Kidney epithelial cell (primary cell): ENCODE data around the gene RIMBP2. TPM values are rescaled to one million over a fixed set of nuclear protein-coding genes. Genes with fewer than 3 reads are reported as not detected.

Experiments used
- DNase-seq: peaks from one replicate; pipeline ENCODE4 v3.0.0-alpha.2; 2010; ENCODE audit warnings: low read depth
- H3K27me3 ChIP-seq: 2 replicates; pipeline ENCODE4 v1.6.0; 2011; ENCODE audit warnings: low read length; ENCODE audit not compliant: control insufficient read depth, insufficient read depth
- H3K36me3 ChIP-seq: 2 replicates; pipeline ENCODE4 v1.5.1; 2011; ENCODE audit warnings: low read length; ENCODE audit not compliant: control insufficient read depth, insufficient read depth
- H3K4me3 ChIP-seq: 2 replicates; pipeline ENCODE4 v1.5.1; 2011; ENCODE audit warnings: low read depth, mild to moderate bottlenecking, control low read depth, low read length
- CTCF ChIP-seq: IDR thresholded peaks from 2 replicates; pipeline ENCODE4 v1.5.1; 2011; ENCODE audit warnings: mild to moderate bottlenecking, moderate library complexity, low read length, control low read depth, inconsistent platforms; ENCODE audit not compliant: insufficient read depth, poor library complexity, severe bottlenecking
- total RNA-seq: library from RNA; depleted of rRNA; stranded (reverse); fragments of >200 nt; gene quantifications from 2 replicates; pipeline ENCODE4 v1.2.3, GENCODE V29; 2015

The RIMBP2 gene
- total RNA-seq, 1 donor from 2014 or later: 0.50 TPM

- Histone ChIP-seq H3K4me3 (no peak overlapping the region), H3K36me3 (no peaks in the 10 kb centered on the region), H3K27me3 (no peaks in the 10 kb centered on the region)
- DNase-seq: no peak
- TF ChIP-seq CTCF: no peak
Observed at GRCh38 chr12:130523863-130524614, 192.1 kb downstream of the RIMBP2 start.

- no peak for TF ChIP-seq CTCF
- no peaks in the 10 kb centered on the region for H3K36me3 ChIP-seq
- no peak for DNase-seq
Observed at GRCh38 chr12:130523208-130523607, 192.9 kb downstream of the RIMBP2 start.

GRCh38 chr12:130522244-130522834, 193.8 kb downstream of the RIMBP2 start:
- Histone ChIP-seq H3K36me3 (no peaks in the 10 kb centered on the region), H3K27me3 (no peaks in the 10 kb centered on the region)

More at GRCh38 chr12:130523208-130523607, 192.9 kb downstream of the RIMBP2 start:
- Histone ChIP-seq H3K27me3 (no peaks in the 10 kb centered on the region), H3K4me3 (no peak overlapping the region)

GRCh38 chr12:130521375-130522124, 194.5 kb downstream of the RIMBP2 start:
- Histone ChIP-seq H3K36me3 (no peaks in the 10 kb centered on the region), H3K27me3 (no peaks in the 10 kb centered on the region), H3K4me3 (no peak overlapping the region)
- DNase-seq: no peak
- no peak for TF ChIP-seq CTCF

More at GRCh38 chr12:130522244-130522834, 193.8 kb downstream of the RIMBP2 start:
- no peak for TF ChIP-seq CTCF
- DNase-seq: no peak
- no peak overlapping the region for H3K4me3 ChIP-seq

GRCh38 chr12:130520784-130521183, 195.3 kb downstream of the RIMBP2 start:
- no peak for DNase-seq
- no peaks in the 10 kb centered on the region for H3K27me3 ChIP-seq
- H3K4me3 ChIP-seq: no peak overlapping the region
- no peak for TF ChIP-seq CTCF
- no peaks in the 10 kb centered on the region for H3K36me3 ChIP-seq
